Muscle layer of duodenum (tissue), 2 donors: ENCODE measurements around the gene ASCL5.

Experiments used
- H3K27ac ChIP-seq: one replicate; pipeline ENCODE4 v1.7.0; 2013; ENCODE audit warnings: mild to moderate bottlenecking, low read length
- H3K27me3 ChIP-seq: one replicate; pipeline ENCODE4 v1.7.0; 2013; ENCODE audit warnings: low read depth, mild to moderate bottlenecking, control low read depth, low read length
- H3K36me3 ChIP-seq, 2 donors: one replicate each; pipeline ENCODE4 v1.7.0; 2013; ENCODE audit warnings: low read length in 2 of 2, control low read depth in 1 of 2, mild to moderate bottlenecking in 1 of 2; ENCODE audit not compliant: insufficient read depth in 2 of 2, control insufficient read depth in 1 of 2
- H3K4me1 ChIP-seq, 2 donors: one replicate each; pipeline ENCODE4 v1.7.0; 2013; ENCODE audit warnings: low read length in 2 of 2, mild to moderate bottlenecking in 2 of 2, control low read depth in 1 of 2, moderate library complexity in 1 of 2; ENCODE audit not compliant: insufficient read depth in 2 of 2, control insufficient read depth in 1 of 2
- H3K4me3 ChIP-seq, 2 donors: one replicate each; pipeline ENCODE4 v1.7.0; 2013; ENCODE audit warnings: low read length in 2 of 2, low read depth in 1 of 2, mild to moderate bottlenecking in 1 of 2
- H3K9me3 ChIP-seq, 2 donors: one replicate each; pipeline ENCODE4 v1.7.0; 2013; ENCODE audit warnings: low read length in 2 of 2, control low read depth in 1 of 2, mild to moderate bottlenecking in 1 of 2; ENCODE audit not compliant: control insufficient read depth in 1 of 2
- donor health status: healthy.

The ASCL5 gene

GRCh38 chr1:201076092-201076491, 50.9 kb downstream of the ASCL5 start:
- Histone ChIP-seq H3K27ac (no peak overlapping the region), H3K4me3 (no peak overlapping the region), H3K4me1 (no peaks in the 10 kb centered on the region), H3K9me3 (no peaks in the 10 kb centered on the region), H3K27me3 (no peaks in the 10 kb centered on the region), H3K36me3 (no peaks in the 10 kb centered on the region)

GRCh38 chr1:201074018-201074417, 53.0 kb downstream of the ASCL5 start:
- H3K4me1 ChIP-seq = no peaks in the 10 kb centered on the region
- H3K36me3 ChIP-seq = no peaks in the 10 kb centered on the region
- no peak overlapping the region for H3K4me3 ChIP-seq
- H3K27ac ChIP-seq = no peak overlapping the region
- no peaks in the 10 kb centered on the region for H3K9me3 ChIP-seq
- no peaks in the 10 kb centered on the region for H3K27me3 ChIP-seq

GRCh38 chr1:201072922-201073321, 54.1 kb downstream of the ASCL5 start:
- no peak overlapping the region for H3K4me3 ChIP-seq
- H3K27me3 ChIP-seq = no peaks in the 10 kb centered on the region
- no peak overlapping the region for H3K27ac ChIP-seq
- no peaks in the 10 kb centered on the region for H3K36me3 ChIP-seq
- H3K9me3 ChIP-seq = no peaks in the 10 kb centered on the region
- H3K4me1 ChIP-seq = no peaks in the 10 kb centered on the region

- H3K4me3 ChIP-seq = no peak overlapping the region
- H3K9me3 ChIP-seq = no peaks in the 10 kb centered on the region
- H3K27me3 ChIP-seq = no peaks in the 10 kb centered on the region
- no peak overlapping the region for H3K27ac ChIP-seq
- H3K4me1 ChIP-seq = no peaks in the 10 kb centered on the region
- H3K36me3 ChIP-seq = no peaks in the 10 kb centered on the region
These were observed 54.8 kb downstream of the ASCL5 start for GRCh38 chr1:201072149-201072548.

GRCh38 chr1:201069636-201070035, 57.3 kb downstream of the ASCL5 start:
- Histone ChIP-seq H3K4me3 (no peak overlapping the region), H3K4me1 (no peaks in the 10 kb centered on the region), H3K27ac (no peak overlapping the region), H3K9me3 (no peaks in the 10 kb centered on the region), H3K27me3 (no peaks in the 10 kb centered on the region), H3K36me3 (no peaks in the 10 kb centered on the region)

GRCh38 chr1:201068976-201069375, 58.0 kb downstream of the ASCL5 start:
- Histone ChIP-seq H3K27ac (no peak overlapping the region), H3K36me3 (no peaks in the 10 kb centered on the region), H3K4me3 (no peak overlapping the region)

DNA sequence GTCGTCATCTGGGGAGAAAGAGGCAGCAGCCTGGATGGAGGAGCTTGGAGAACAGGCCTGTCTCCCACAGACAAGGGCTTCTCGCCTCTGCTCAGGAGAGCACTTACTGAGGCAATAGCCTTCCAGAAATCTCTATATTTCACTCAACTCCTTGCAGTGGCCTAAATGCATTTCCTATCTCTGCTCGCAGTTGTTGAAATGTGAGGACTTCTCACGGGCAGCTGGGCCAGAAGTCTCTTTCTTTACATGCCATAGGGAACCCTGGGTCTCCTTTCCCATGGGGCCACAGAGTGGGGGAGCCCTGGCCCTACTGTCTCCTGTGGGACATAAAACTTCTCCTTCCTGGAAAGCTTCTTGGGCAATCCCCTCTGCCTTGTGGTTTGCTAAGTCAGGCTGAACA, 60.0 kb downstream of the ASCL5 start:
- Histone ChIP-seq H3K4me3 (no peak overlapping the region), H3K27me3 (no peaks in the 10 kb centered on the region), H3K9me3 (no peaks in the 10 kb centered on the region), H3K27ac (no peak overlapping the region), H3K4me1 (no peaks in the 10 kb centered on the region), H3K36me3 (no peaks in the 10 kb centered on the region)

More at GRCh38 chr1:201068976-201069375, 58.0 kb downstream of the ASCL5 start:
- Histone ChIP-seq H3K4me1 (no peaks in the 10 kb centered on the region), H3K27me3 (no peaks in the 10 kb centered on the region), H3K9me3 (no peaks in the 10 kb centered on the region)

DNA sequence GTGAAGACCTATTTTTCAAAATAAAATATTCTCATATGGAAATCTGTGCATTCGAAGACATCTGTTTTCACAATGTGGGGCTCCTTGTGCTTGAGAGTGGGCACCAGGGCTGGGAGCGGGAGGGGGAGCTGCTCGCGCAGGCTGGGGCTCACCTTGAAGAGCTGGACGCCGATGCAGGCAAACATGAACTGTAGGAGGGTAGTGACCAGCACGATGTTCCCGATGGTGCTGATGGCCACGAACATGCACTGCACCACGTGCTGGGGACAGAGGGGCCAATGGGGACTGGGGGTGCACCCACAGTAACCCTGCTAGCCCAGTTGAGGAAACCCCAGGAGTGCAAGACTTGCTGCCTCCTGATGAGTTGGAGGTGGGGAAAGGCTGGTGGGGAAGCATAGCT, 61.3 kb downstream of the ASCL5 start:
- Histone ChIP-seq H3K27me3 (no peaks in the 10 kb centered on the region), H3K4me3 (no peak overlapping the region), H3K9me3 (no peaks in the 10 kb centered on the region), H3K36me3 (no peaks in the 10 kb centered on the region), H3K4me1 (peaks cover 0 to 9% of the 10 kb centered on the region in 2 donors), H3K27ac (no peak overlapping the region)

- Histone ChIP-seq H3K9me3 (no peaks in the 10 kb centered on the region), H3K4me3 (no peak overlapping the region), H3K36me3 (no peaks in the 10 kb centered on the region), H3K27ac (no peak overlapping the region), H3K4me1 (peaks cover 0 to 18% of the 10 kb centered on the region in 2 donors), H3K27me3 (no peaks in the 10 kb centered on the region)
These were observed 62.2 kb downstream of the ASCL5 start for GRCh38 chr1:201064806-201065205.
